ENCODE measurements around the gene USP7.
"Not testable (repeated sequence)": the region's sequence is repeated elsewhere in the genome, so short reads cannot be mapped to it uniquely, and the experiment has no call there.

DNA sequence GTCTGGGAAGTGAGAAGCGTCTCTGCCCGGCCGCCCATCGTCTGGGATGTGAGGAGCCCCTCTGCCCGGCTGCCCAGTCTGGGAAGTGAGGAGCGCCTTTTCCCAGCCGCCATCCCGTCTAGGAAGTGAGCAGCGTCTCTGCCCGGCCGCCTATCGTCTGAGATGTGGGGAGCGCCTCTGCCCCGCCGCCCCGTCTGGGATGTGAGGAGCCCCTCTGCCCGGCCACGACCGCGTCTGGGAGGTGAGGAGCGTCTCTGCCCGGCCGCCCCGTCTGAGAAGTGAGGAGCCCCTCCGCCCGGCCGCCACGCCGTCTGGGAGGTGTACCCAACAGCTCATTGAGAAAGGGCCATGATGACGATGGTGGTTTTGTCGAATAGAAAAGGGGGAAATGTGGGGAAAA is 18.2 kb upstream of the USP7 start:
- not testable (repeated sequence) for TF ChIP-seq JUND (IDR thresholded peaks at IDR 0.05); FOXJ3 (CRISPR knock-in tag; IDR thresholded peaks at IDR 0.05); CTCF (IDR thresholded peaks at IDR 0.05)
